Measurements from ENCODE around the gene NR4A1. TPM values are rescaled to one million over a fixed set of nuclear protein-coding genes. Genes with fewer than 3 reads are reported as not detected.

The NR4A1 gene
- total RNA-seq, 2 experiments from 2014 or later: 25.3 to 29.0 TPM

GRCh38 chr12:52063981-52064649 is 12.9 kb downstream of the NR4A1 start:
- CTCF ChIA-PET (ENCODE audit: unreplicated experiment): interaction anchor here (0.6 to 1.1 kb wide), 3 partner anchors 14 to 983 kb away, joined by 3 to 4 read pairs (median 3); no protein-coding TSS in a partner anchor
- H3K27ac ChIP-seq (ENCODE audit: low read depth, low read length, poor library complexity, severe bottlenecking): no peak overlapping the region
- H3K4me3 ChIP-seq (ENCODE audit: low read depth, low read length, poor library complexity, severe bottlenecking): no peak overlapping the region
- TF ChIP-seq CTCF (conservative IDR thresholded peaks at IDR 0.05; ENCODE audit: low read length) (no peak), EZH2phosphoT487 (IDR thresholded peaks at IDR 0.05; ENCODE audit: borderline replicate concordance, low read depth, low read length) (no peak)
- no TSS peak for BruUV-seq (replicated peaks)
- no peaks in the 10 kb centered on the region for H3K9me3 ChIP-seq (ENCODE audit: low read length)
- peaks cover 17% of the 10 kb centered on the region for H3K4me1 ChIP-seq (ENCODE audit: insufficient read depth, low read length, poor library complexity, severe bottlenecking)
- POLR2A ChIA-PET: no interaction called here
- no peak overlapping the region for H2AFZ ChIP-seq (ENCODE audit: low read length)
- intact Hi-C loops (cut with micrococcal nuclease; ENCODE audit: unreplicated experiment): no loop called here
- no peak overlapping the region for H3K4me2 ChIP-seq (ENCODE audit: low read length)
- peaks cover under 1% of the 10 kb centered on the region; the same call in 1 of the 2 replicates for H3K36me3 ChIP-seq (ENCODE audit: insufficient read depth, low read length)
- no peaks in the 10 kb centered on the region for H3K79me2 ChIP-seq (ENCODE audit: insufficient read depth, low read depth, low read length)
- no peak for DNase-seq (ENCODE audit: low spot score)
- no peaks in the 10 kb centered on the region for H3K9me2 ChIP-seq (ENCODE audit: insufficient read depth, low read length)
- no peaks in the 10 kb centered on the region for H4K20me1 ChIP-seq (ENCODE audit: insufficient read depth, low read length)

- peaks cover 16% of the 10 kb centered on the region for H3K4me1 ChIP-seq (ENCODE audit: insufficient read depth, low read length, poor library complexity, severe bottlenecking)
- H3K79me2 ChIP-seq (ENCODE audit: insufficient read depth, low read depth, low read length): peaks cover 17% of the 10 kb centered on the region
- no peaks in the 10 kb centered on the region for H4K20me1 ChIP-seq (ENCODE audit: insufficient read depth, low read length)
- no peaks in the 10 kb centered on the region for H3K9me2 ChIP-seq (ENCODE audit: insufficient read depth, low read length)
- intact Hi-C loops (cut with micrococcal nuclease; ENCODE audit: unreplicated experiment): no loop called here
- TF ChIP-seq CTCF (conservative IDR thresholded peaks at IDR 0.05; ENCODE audit: low read length): peak; percentile 39; the same call in 1 of the 2 replicates
- no peak for TF ChIP-seq EZH2phosphoT487 (IDR thresholded peaks at IDR 0.05; ENCODE audit: borderline replicate concordance, low read depth, low read length)
- no peak overlapping the region for H2AFZ ChIP-seq (ENCODE audit: low read length)
- no peak overlapping the region for H3K27ac ChIP-seq (ENCODE audit: low read depth, low read length, poor library complexity, severe bottlenecking)
- H3K4me2 ChIP-seq (ENCODE audit: low read length): no peak overlapping the region
- ChIA-PET POLR2A (interaction anchor here (0.5 to 1.3 kb wide), 4 partner anchors 16 to 34 kb away, joined by 3 to 5 read pairs (median 3); no protein-coding TSS in a partner anchor), CTCF (ENCODE audit: unreplicated experiment) (interaction anchor here (1.0 to 1.3 kb wide), 2 partner anchors 34 to 40 kb away, joined by 3 to 4 read pairs; no protein-coding TSS in a partner anchor)
- H3K36me3 ChIP-seq (ENCODE audit: insufficient read depth, low read length): peaks cover 2% of the 10 kb centered on the region; the same call in 1 of the 2 replicates
- no peak overlapping the region for H3K4me3 ChIP-seq (ENCODE audit: low read depth, low read length, poor library complexity, severe bottlenecking)
- H3K9me3 ChIP-seq (ENCODE audit: low read length): no peaks in the 10 kb centered on the region
- BruUV-seq (replicated peaks): no TSS peak
- DNase-seq (ENCODE audit: low spot score): no peak
These were observed 15.3 kb downstream of the NR4A1 start for GRCh38 chr12:52066346-52067080.

All from OCI-LY7 (cell line).